ENCODE measurements around the gene MRPL16.

The MRPL16 gene

DNA sequence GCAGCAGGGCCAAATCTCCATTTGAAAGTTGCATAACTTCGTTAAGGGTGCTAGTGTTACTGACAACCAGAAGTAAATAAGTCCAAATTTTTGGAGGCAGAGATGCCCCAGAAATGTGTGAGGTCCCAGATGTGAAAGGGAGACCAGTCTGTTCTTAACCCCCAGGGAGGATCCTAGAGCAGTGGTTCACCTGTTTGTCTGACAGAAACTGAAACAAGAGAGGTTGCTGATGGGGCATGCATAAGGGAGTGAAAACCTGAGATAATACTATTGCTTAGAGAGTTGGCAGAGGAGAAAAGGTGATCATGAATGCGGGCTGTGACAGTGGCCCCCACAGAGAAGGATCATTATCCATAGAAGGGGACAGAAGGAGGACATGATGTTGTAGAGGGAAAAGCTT is 30.9 kb upstream of the MRPL16 start:
- H3K23ac ChIP-seq (ENCODE audit: low read length): no peak overlapping the region
- H3K79me2 ChIP-seq (ENCODE audit: control insufficient read depth, insufficient read depth, low read length, poor library complexity): no peaks in the 10 kb centered on the region
- H3K4me2 ChIP-seq (ENCODE audit: low read length): no peak overlapping the region
- no peak overlapping the region for H3K14ac ChIP-seq (ENCODE audit: low read length)
- no peak overlapping the region for H4K12ac ChIP-seq (ENCODE audit: low read depth, low read length)
- H3K4me3 ChIP-seq (ENCODE audit: low read depth, low read length): no peak overlapping the region
- H2BK5ac ChIP-seq (ENCODE audit: low read depth, low read length, poor library complexity): no peak overlapping the region
- H3K9me3 ChIP-seq (ENCODE audit: insufficient read depth, low read depth, low read length): peaks cover 2% of the 10 kb centered on the region
- no CpG with 5 or more reads among the region's 2 CpGs for WGBS (ENCODE audit: extremely low coverage, insufficient coverage, insufficient read length)
- DNase-seq: no peak
- H2AK5ac ChIP-seq (ENCODE audit: low read length): no peak overlapping the region
- no peak overlapping the region for H2AFZ ChIP-seq (ENCODE audit: insufficient read depth, low read length, poor library complexity)
- H3K4ac ChIP-seq (ENCODE audit: low read depth, low read length): no peak overlapping the region
- H3K9ac ChIP-seq (ENCODE audit: low read length): no peak overlapping the region
- H3K27me3 ChIP-seq (ENCODE audit: insufficient read depth, low read length): no peaks in the 10 kb centered on the region
- H3K18ac ChIP-seq (ENCODE audit: low read length): no peak overlapping the region
- no peaks in the 10 kb centered on the region for H3K36me3 ChIP-seq (ENCODE audit: control insufficient read depth in 1 of 2, insufficient read depth in 2 of 2, low read length in 2 of 2)
- no peak overlapping the region for H2BK12ac ChIP-seq (ENCODE audit: low read length)
- H3K79me1 ChIP-seq (ENCODE audit: low read length): no peaks in the 10 kb centered on the region
- H2BK120ac ChIP-seq (ENCODE audit: insufficient read depth, low read length, poor library complexity): no peak overlapping the region
- no peaks in the 10 kb centered on the region for H3K4me1 ChIP-seq (ENCODE audit: control insufficient read depth in 1 of 2, insufficient read depth in 2 of 2, low read length in 2 of 2)
- H3K27ac ChIP-seq (ENCODE audit: low read depth, low read length): no peak overlapping the region
- no peak overlapping the region for H4K91ac ChIP-seq (ENCODE audit: low read depth, low read length)
- no peak overlapping the region for H4K8ac ChIP-seq (ENCODE audit: low read depth, low read length)

DNA sequence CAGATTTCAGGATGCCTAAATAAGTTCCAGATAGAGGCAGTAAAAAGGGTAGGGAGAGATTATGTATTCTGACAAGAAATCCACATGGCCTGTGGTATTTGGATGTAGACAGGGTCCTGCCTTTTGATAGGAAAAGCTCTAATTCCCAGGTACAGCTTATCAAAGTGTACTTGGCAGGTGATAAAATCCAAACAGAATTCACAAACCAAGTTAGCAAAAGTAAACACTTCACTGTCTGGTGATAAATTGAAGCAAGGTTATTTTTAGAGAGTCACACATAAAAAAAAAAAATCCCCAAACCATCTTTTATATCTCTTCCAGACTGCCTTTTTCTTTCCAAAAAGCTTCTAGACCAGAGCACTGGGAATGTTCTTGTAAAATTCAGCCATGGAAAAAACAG is 29.0 kb upstream of the MRPL16 start:
- Histone ChIP-seq H3K4me2 (ENCODE audit: low read length) (no peak overlapping the region), H3K4me3 (ENCODE audit: low read depth, low read length) (no peak overlapping the region), H3K79me2 (ENCODE audit: control insufficient read depth, insufficient read depth, low read length, poor library complexity) (no peaks in the 10 kb centered on the region), H3K23ac (ENCODE audit: low read length) (no peak overlapping the region), H4K91ac (ENCODE audit: low read depth, low read length) (no peak overlapping the region), H2AK5ac (ENCODE audit: low read length) (no peak overlapping the region), H3K14ac (ENCODE audit: low read length) (no peak overlapping the region), H3K18ac (ENCODE audit: low read length) (no peak overlapping the region), H3K9me3 (ENCODE audit: insufficient read depth, low read depth, low read length) (peaks cover 2% of the 10 kb centered on the region), H3K27me3 (ENCODE audit: insufficient read depth, low read length) (no peaks in the 10 kb centered on the region), H4K12ac (ENCODE audit: low read depth, low read length) (no peak overlapping the region), H3K4ac (ENCODE audit: low read depth, low read length) (no peak overlapping the region), H4K8ac (ENCODE audit: low read depth, low read length) (no peak overlapping the region), H3K9ac (ENCODE audit: low read length) (no peak overlapping the region), H3K27ac (ENCODE audit: low read depth, low read length) (no peak overlapping the region), H2BK120ac (ENCODE audit: insufficient read depth, low read length, poor library complexity) (no peak overlapping the region), H2AFZ (ENCODE audit: insufficient read depth, low read length, poor library complexity) (no peak overlapping the region), H3K79me1 (ENCODE audit: low read length) (no peaks in the 10 kb centered on the region), H2BK12ac (ENCODE audit: low read length) (no peak overlapping the region), H3K4me1 (ENCODE audit: control insufficient read depth in 1 of 2, insufficient read depth in 2 of 2, low read length in 2 of 2) (no peaks in the 10 kb centered on the region), H2BK5ac (ENCODE audit: low read depth, low read length, poor library complexity) (no peak overlapping the region), H3K36me3 (ENCODE audit: control insufficient read depth in 1 of 2, insufficient read depth in 2 of 2, low read length in 2 of 2) (no peaks in the 10 kb centered on the region)
- DNase-seq: no peak

DNA sequence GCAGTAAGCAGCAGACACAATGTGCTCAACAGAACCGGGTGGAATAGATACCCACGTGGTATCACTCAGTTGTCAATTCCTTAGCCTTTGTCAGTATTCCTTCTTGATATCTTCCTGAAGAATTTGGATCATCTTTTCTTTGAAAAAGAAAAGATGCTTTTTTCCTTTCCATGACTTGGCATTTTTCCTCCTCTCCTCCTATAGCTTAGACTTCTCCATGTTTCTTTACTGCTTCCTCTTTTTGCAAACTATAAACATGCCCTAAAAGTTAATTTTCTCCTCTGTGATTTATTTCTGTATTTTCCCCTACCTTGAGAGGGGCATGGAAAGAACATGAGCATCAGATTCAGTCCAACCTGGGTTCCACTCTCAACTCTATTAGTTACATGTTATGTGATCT is 23.0 kb upstream of the MRPL16 start:
- no peak overlapping the region for H4K8ac ChIP-seq (ENCODE audit: low read depth, low read length)
- H3K23ac ChIP-seq (ENCODE audit: low read length): no peak overlapping the region
- H2BK5ac ChIP-seq (ENCODE audit: low read depth, low read length, poor library complexity): no peak overlapping the region
- no peak overlapping the region for H2BK12ac ChIP-seq (ENCODE audit: low read length)
- H3K79me2 ChIP-seq (ENCODE audit: control insufficient read depth, insufficient read depth, low read length, poor library complexity): no peaks in the 10 kb centered on the region
- no peak overlapping the region for H3K14ac ChIP-seq (ENCODE audit: low read length)
- H4K12ac ChIP-seq (ENCODE audit: low read depth, low read length): no peak overlapping the region
- no peaks in the 10 kb centered on the region for H3K27me3 ChIP-seq (ENCODE audit: insufficient read depth, low read length)
- H3K4me3 ChIP-seq (ENCODE audit: low read depth, low read length): no peak overlapping the region
- H3K36me3 ChIP-seq (ENCODE audit: control insufficient read depth in 1 of 2, insufficient read depth in 2 of 2, low read length in 2 of 2): no peaks in the 10 kb centered on the region
- H3K9ac ChIP-seq (ENCODE audit: low read length): no peak overlapping the region
- no peaks in the 10 kb centered on the region for H3K4me1 ChIP-seq (ENCODE audit: control insufficient read depth in 1 of 2, insufficient read depth in 2 of 2, low read length in 2 of 2)
- H4K91ac ChIP-seq (ENCODE audit: low read depth, low read length): no peak overlapping the region
- no peak overlapping the region for H3K4me2 ChIP-seq (ENCODE audit: low read length)
- H2BK120ac ChIP-seq (ENCODE audit: insufficient read depth, low read length, poor library complexity): no peak overlapping the region
- no peak overlapping the region for H3K27ac ChIP-seq (ENCODE audit: low read depth, low read length)
- no peaks in the 10 kb centered on the region for H3K9me3 ChIP-seq (ENCODE audit: insufficient read depth, low read depth, low read length)
- no peak overlapping the region for H2AFZ ChIP-seq (ENCODE audit: insufficient read depth, low read length, poor library complexity)
- H2AK5ac ChIP-seq (ENCODE audit: low read length): no peak overlapping the region
- H3K4ac ChIP-seq (ENCODE audit: low read depth, low read length): no peak overlapping the region
- DNase-seq: no peak
- H3K18ac ChIP-seq (ENCODE audit: low read length): no peak overlapping the region
- no CpG with 5 or more reads among the region's 2 CpGs for WGBS (ENCODE audit: extremely low coverage, insufficient coverage, insufficient read length)
- no peaks in the 10 kb centered on the region for H3K79me1 ChIP-seq (ENCODE audit: low read length)

DNA sequence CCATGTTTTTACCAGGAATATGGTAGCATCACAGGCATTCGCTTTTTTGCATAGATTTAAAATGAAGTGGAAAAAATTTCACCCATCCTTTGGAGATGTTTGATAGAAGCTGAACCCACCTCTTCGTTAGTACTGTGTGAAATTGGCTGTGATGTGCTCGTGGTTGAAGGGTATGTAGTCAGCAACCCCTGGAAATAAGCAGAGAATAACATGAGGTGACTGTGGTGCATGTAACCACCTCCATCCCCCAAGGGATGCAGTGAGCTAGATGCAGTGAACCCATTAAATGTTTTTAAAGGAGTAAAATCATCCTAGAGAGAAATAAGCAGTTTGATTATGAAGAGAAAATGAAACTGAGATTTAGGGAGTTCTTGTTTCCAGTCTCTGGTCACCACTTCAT is 18.8 kb upstream of the MRPL16 start:
- no peak overlapping the region for H4K12ac ChIP-seq (ENCODE audit: low read depth, low read length)
- H2BK12ac ChIP-seq (ENCODE audit: low read length): no peak overlapping the region
- H3K27me3 ChIP-seq (ENCODE audit: insufficient read depth, low read length): no peaks in the 10 kb centered on the region
- no peak overlapping the region for H2BK5ac ChIP-seq (ENCODE audit: low read depth, low read length, poor library complexity)
- H3K14ac ChIP-seq (ENCODE audit: low read length): no peak overlapping the region
- no peak overlapping the region for H3K23ac ChIP-seq (ENCODE audit: low read length)
- no peaks in the 10 kb centered on the region for H3K9me3 ChIP-seq (ENCODE audit: insufficient read depth, low read depth, low read length)
- no CpG with 5 or more reads among the region's 3 CpGs for WGBS (ENCODE audit: extremely low coverage, insufficient coverage, insufficient read length)
- H3K4ac ChIP-seq (ENCODE audit: low read depth, low read length): no peak overlapping the region
- H3K4me2 ChIP-seq (ENCODE audit: low read length): no peak overlapping the region
- H3K18ac ChIP-seq (ENCODE audit: low read length): no peak overlapping the region
- H3K9ac ChIP-seq (ENCODE audit: low read length): no peak overlapping the region
- no peaks in the 10 kb centered on the region for H3K79me1 ChIP-seq (ENCODE audit: low read length)
- no peak overlapping the region for H4K8ac ChIP-seq (ENCODE audit: low read depth, low read length)
- DNase-seq: no peak
- no peak overlapping the region for H2BK120ac ChIP-seq (ENCODE audit: insufficient read depth, low read length, poor library complexity)
- H4K91ac ChIP-seq (ENCODE audit: low read depth, low read length): no peak overlapping the region
- H3K79me2 ChIP-seq (ENCODE audit: control insufficient read depth, insufficient read depth, low read length, poor library complexity): no peaks in the 10 kb centered on the region
- H3K36me3 ChIP-seq (ENCODE audit: control insufficient read depth in 1 of 2, insufficient read depth in 2 of 2, low read length in 2 of 2): no peaks in the 10 kb centered on the region
- H2AFZ ChIP-seq (ENCODE audit: insufficient read depth, low read length, poor library complexity): no peak overlapping the region
- H2AK5ac ChIP-seq (ENCODE audit: low read length): no peak overlapping the region
- H3K27ac ChIP-seq (ENCODE audit: low read depth, low read length): no peak overlapping the region
- H3K4me3 ChIP-seq (ENCODE audit: low read depth, low read length): no peak overlapping the region
- no peaks in the 10 kb centered on the region for H3K4me1 ChIP-seq (ENCODE audit: control insufficient read depth in 1 of 2, insufficient read depth in 2 of 2, low read length in 2 of 2)
